DND-41 (cell line): ENCODE data around the gene FANK1.

ENCODE experiments used
- CTCF ChIP-seq: IDR thresholded peaks from 2 replicates; pipeline ENCODE4 v1.5.1; 2012; ENCODE audit warnings: borderline replicate concordance, low read length, moderate library complexity, mild to moderate bottlenecking; ENCODE audit not compliant: poor library complexity, severe bottlenecking; ENCODE audit errors: extremely low read depth
- EZH2 ChIP-seq: IDR thresholded peaks from 3 replicates; pipeline ENCODE4 v1.6.1; 2012; ENCODE audit warnings: borderline replicate concordance, low read depth, mild to moderate bottlenecking, moderate library complexity, low read length, inconsistent platforms; ENCODE audit not compliant: severe bottlenecking

- TF ChIP-seq CTCF (no peak), EZH2 (no peak)
These were observed 101.2 kb downstream of the FANK1 start for GRCh38 chr10:125997586-125997985.
